ENCODE results near the gene FAM120A.
A peak's percentile ranks its signal among the peaks of the same experiment; 100 is the strongest.

The FAM120A gene

GRCh38 chr9:93532141-93532540, 80.7 kb downstream of the FAM120A start:
- Histone ChIP-seq H3K4me1 (ENCODE audit: insufficient read depth, low read length, poor library complexity, severe bottlenecking) (no peaks in the 10 kb centered on the region), H3K36me3 (ENCODE audit: insufficient read depth, low read length) (peaks cover 95% of the 10 kb centered on the region), H3K4me2 (ENCODE audit: low read depth, low read length, poor library complexity, severe bottlenecking) (no peak overlapping the region), H3K4me3 (ENCODE audit: low read length, poor library complexity, severe bottlenecking) (no peak overlapping the region), H2AFZ (ENCODE audit: low read length) (no peak overlapping the region), H3K9me2 (replicated peaks; ENCODE audit: low read depth, low read length) (no peaks in the 10 kb centered on the region), H3K9ac (ENCODE audit: low read depth, low read length, poor library complexity, severe bottlenecking) (no peak overlapping the region), H3K9me3 (ENCODE audit: insufficient read depth, low read depth, low read length) (no peaks in the 10 kb centered on the region), H3K27me3 (ENCODE audit: insufficient read depth, low read length, poor library complexity, severe bottlenecking) (no peaks in the 10 kb centered on the region), H3F3A (ENCODE audit: low read depth) (no peaks in the 10 kb centered on the region), H3K79me2 (ENCODE audit: insufficient read depth, low read length) (no peaks in the 10 kb centered on the region), H4K20me1 (ENCODE audit: insufficient read depth, low read length, poor library complexity, severe bottlenecking) (no peaks in the 10 kb centered on the region)
- TF ChIP-seq EZH2phosphoT487 (IDR thresholded peaks at IDR 0.05; ENCODE audit: borderline replicate concordance) (no peak), CTCF (conservative IDR thresholded peaks at IDR 0.05; ENCODE audit: low read length) (no peak)

GRCh38 chr9:93533863-93534262, 82.4 kb downstream of the FAM120A start:
- no peaks in the 10 kb centered on the region for H4K20me1 ChIP-seq (ENCODE audit: insufficient read depth, low read length, poor library complexity, severe bottlenecking)
- H3K36me3 ChIP-seq (ENCODE audit: insufficient read depth, low read length) = peaks cover 95% of the 10 kb centered on the region

GRCh38 chr9:93536167-93536566, 84.7 kb downstream of the FAM120A start:
- no peaks in the 10 kb centered on the region for H3K4me1 ChIP-seq (ENCODE audit: insufficient read depth, low read length, poor library complexity, severe bottlenecking)
- no peak overlapping the region for H2AFZ ChIP-seq (ENCODE audit: low read length)
- no peaks in the 10 kb centered on the region for H3K9me2 ChIP-seq (replicated peaks; ENCODE audit: low read depth, low read length)
- no peaks in the 10 kb centered on the region for H4K20me1 ChIP-seq (ENCODE audit: insufficient read depth, low read length, poor library complexity, severe bottlenecking)
- no peak overlapping the region for H3K4me3 ChIP-seq (ENCODE audit: low read length, poor library complexity, severe bottlenecking)
- peaks cover 84% of the 10 kb centered on the region; the same call in 1 of the 2 replicates for H3K36me3 ChIP-seq (ENCODE audit: insufficient read depth, low read length)
- no peak overlapping the region for H3K9ac ChIP-seq (ENCODE audit: low read depth, low read length, poor library complexity, severe bottlenecking)
- H3K79me2 ChIP-seq (ENCODE audit: insufficient read depth, low read length) = no peaks in the 10 kb centered on the region
- no peaks in the 10 kb centered on the region for H3K27me3 ChIP-seq (ENCODE audit: insufficient read depth, low read length, poor library complexity, severe bottlenecking)
- no peak overlapping the region for H3K4me2 ChIP-seq (ENCODE audit: low read depth, low read length, poor library complexity, severe bottlenecking)
- no peaks in the 10 kb centered on the region for H3F3A ChIP-seq (ENCODE audit: low read depth)
- no peak for TF ChIP-seq CTCF (conservative IDR thresholded peaks at IDR 0.05; ENCODE audit: low read length)
- no peak for TF ChIP-seq EZH2phosphoT487 (IDR thresholded peaks at IDR 0.05; ENCODE audit: borderline replicate concordance)
- H3K9me3 ChIP-seq (ENCODE audit: insufficient read depth, low read depth, low read length) = no peaks in the 10 kb centered on the region

More at GRCh38 chr9:93533863-93534262, 82.4 kb downstream of the FAM120A start:
- H3K9me3 ChIP-seq (ENCODE audit: insufficient read depth, low read depth, low read length) = no peaks in the 10 kb centered on the region
- H3K9me2 ChIP-seq (replicated peaks; ENCODE audit: low read depth, low read length) = no peaks in the 10 kb centered on the region
- TF ChIP-seq EZH2phosphoT487 (IDR thresholded peaks at IDR 0.05; ENCODE audit: borderline replicate concordance) (no peak), CTCF (conservative IDR thresholded peaks at IDR 0.05; ENCODE audit: low read length) (peak; percentile 12; the same call in 1 of the 2 replicates)
- H3K4me2 ChIP-seq (ENCODE audit: low read depth, low read length, poor library complexity, severe bottlenecking) = no peak overlapping the region
- no peaks in the 10 kb centered on the region for H3K79me2 ChIP-seq (ENCODE audit: insufficient read depth, low read length)
- H3K4me1 ChIP-seq (ENCODE audit: insufficient read depth, low read length, poor library complexity, severe bottlenecking) = no peaks in the 10 kb centered on the region
- H2AFZ ChIP-seq (ENCODE audit: low read length) = no peak overlapping the region
- no peaks in the 10 kb centered on the region for H3F3A ChIP-seq (ENCODE audit: low read depth)
- no peak overlapping the region for H3K9ac ChIP-seq (ENCODE audit: low read depth, low read length, poor library complexity, severe bottlenecking)
- no peak overlapping the region for H3K4me3 ChIP-seq (ENCODE audit: low read length, poor library complexity, severe bottlenecking)
- H3K27me3 ChIP-seq (ENCODE audit: insufficient read depth, low read length, poor library complexity, severe bottlenecking) = no peaks in the 10 kb centered on the region
